CD4-positive, alpha-beta T cell (primary cell): ENCODE results near the gene WWOX. TPM values are rescaled to one million over a fixed set of nuclear protein-coding genes. Genes with fewer than 3 reads are reported as not detected.

ENCODE experiments used
- ATAC-seq: fragments of 200-7000 bp; cut with Tn5 transposase; one replicate; pipeline ENCODE4 v1.10.0; 2022; ENCODE audit warnings: mild to moderate bottlenecking; ENCODE audit not compliant: poor library complexity
- CTCF ChIA-PET: fragments of 350-600 bp; sonication (Branson Sonifier 250); formaldehyde crosslinking; loops from one replicate; lab custom pipeline; 2021; ENCODE audit warnings: antibody characterized with exemption, inconsistent platforms; lab: Charles Lee
- POLR2A ChIA-PET: fragments of 350-600 bp; sonication (Branson Sonifier 250); formaldehyde crosslinking; loops from one replicate; lab custom pipeline; 2021; ENCODE audit warnings: antibody characterized with exemption, inconsistent platforms; lab: Charles Lee
- DNase-seq, 14 experiments: peaks; one replicate each; pipeline ENCODE4 v3.0.0-alpha.2; 2013 to 2020; ENCODE audit warnings: mixed read lengths in 2 of 14
- H3K27ac ChIP-seq, 2 donors: one replicate each; pipeline versions ENCODE4 v1.5.1 to v1.7.0; 2013; ENCODE audit warnings: low read length in 2 of 2, low read depth in 1 of 2, mild to moderate bottlenecking in 1 of 2
- H3K27me3 ChIP-seq, 2 experiments: 1 replicate in 1 of 2; 2 replicates in 1 of 2; pipeline versions ENCODE4 v1.6.1 to v1.7.0; 2013; ENCODE audit warnings: low read length in 2 of 2, control low read depth in 1 of 2, mild to moderate bottlenecking in 1 of 2, moderate library complexity in 1 of 2; ENCODE audit not compliant: insufficient read depth in 2 of 2, control insufficient read depth in 1 of 2
- H3K36me3 ChIP-seq: one replicate; pipeline ENCODE4 v1.6.1; 2013; ENCODE audit warnings: low read length, control low read depth; ENCODE audit not compliant: insufficient read depth
- H3K4me1 ChIP-seq: one replicate; pipeline ENCODE4 v1.6.1; 2013; ENCODE audit warnings: low read length, control low read depth; ENCODE audit not compliant: insufficient read depth
- H3K4me3 ChIP-seq: one replicate; pipeline ENCODE4 v1.5.1; 2013; ENCODE audit warnings: mild to moderate bottlenecking, low read length, moderate library complexity
- H3K9me3 ChIP-seq, 2 experiments: 1 replicate in 1 of 2; 2 replicates in 1 of 2; pipeline versions ENCODE4 v1.6.1 to v1.7.0; 2013; ENCODE audit warnings: low read length in 2 of 2, mild to moderate bottlenecking in 2 of 2, control low read depth in 1 of 2, moderate library complexity in 1 of 2; ENCODE audit not compliant: control insufficient read depth in 1 of 2, insufficient read depth in 1 of 2
- H3K27ac Mint-ChIP-seq: one replicate; pipeline ENCODE4 v1.8.0; 2020; ENCODE audit warnings: mixed read lengths
- H3K27me3 Mint-ChIP-seq: one replicate; pipeline ENCODE4 v1.8.0; 2021; ENCODE audit warnings: mixed read lengths
- H3K36me3 Mint-ChIP-seq: one replicate; pipeline ENCODE4 v1.8.0; 2021; ENCODE audit warnings: low read depth, mixed read lengths
- H3K4me1 Mint-ChIP-seq: one replicate; pipeline ENCODE4 v1.8.0; 2021; ENCODE audit warnings: low read depth, mixed read lengths
- H3K4me3 Mint-ChIP-seq: one replicate; pipeline ENCODE4 v1.8.0; 2020; ENCODE audit warnings: mild to moderate bottlenecking, mixed read lengths
- H3K9me3 Mint-ChIP-seq: one replicate; pipeline ENCODE4 v1.8.0; 2020; ENCODE audit warnings: mixed read lengths
- CTCF ChIP-seq: fragments of 200-600 bp; IDR thresholded peaks from one replicate; pipeline ENCODE4 v1.8.0; 2022; ENCODE audit warnings: antibody characterized with exemption, mild to moderate bottlenecking
- intact Hi-C, 2 experiments: fragments of 100-400 bp; cut with DNase I in 1 of 2; cut with micrococcal nuclease in 1 of 2; formaldehyde crosslinking; loops; one replicate each; pipeline versions ENCODE4 v1.15.1 to v1.9.0; 2023 to 2025; cut with DNase I, micrococcal nuclease
- total RNA-seq, 174 experiments: library from RNA in 2 of 174; stranded (reverse) in 2 of 174; gene quantifications; one replicate each; pipeline ENCODE4 v1.2.3 and lab custom pipeline; 2021 to 2026

The WWOX gene
- total RNA-seq, 2 experiments from 2014 or later, result 19.3 to 21.7 TPM

- ATAC-seq (no peak), DNase-seq (no peak)
- H3K9me3 Mint-ChIP-seq, result no peaks in the 10 kb centered on the region
- Histone ChIP-seq H3K4me3 (no peak overlapping the region), H3K36me3 (no peaks in the 10 kb centered on the region), H3K4me1 (no peaks in the 10 kb centered on the region), H3K9me3 (no peaks in the 10 kb centered on the region), H3K27ac (no peak overlapping the region), H3K27me3 (no peaks in the 10 kb centered on the region)
- no peaks in the 10 kb centered on the region for H3K36me3 Mint-ChIP-seq
- no peak overlapping the region for H3K27ac Mint-ChIP-seq
- intact Hi-C loops, result no loop called here
- POLR2A ChIA-PET, result interaction anchor here (0.5 kb wide), 1 partner anchor 133 kb away, joined by 3 read pairs; no protein-coding TSS in a partner anchor
- CTCF ChIA-PET, result no interaction called here
- TF ChIP-seq CTCF, result no peak
- H3K4me3 Mint-ChIP-seq, result no peak overlapping the region
- no peaks in the 10 kb centered on the region for H3K27me3 Mint-ChIP-seq
- no peaks in the 10 kb centered on the region for H3K4me1 Mint-ChIP-seq
Observed at GRCh38 chr16:78821335-78821734, 721.9 kb downstream of the WWOX start.

GRCh38 chr16:78822509-78822908 lies 723.1 kb downstream of the WWOX start:
- Histone ChIP-seq H3K9me3 (no peaks in the 10 kb centered on the region), H3K27me3 (no peaks in the 10 kb centered on the region), H3K4me3 (no peak overlapping the region), H3K27ac (no peak overlapping the region), H3K36me3 (no peaks in the 10 kb centered on the region), H3K4me1 (no peaks in the 10 kb centered on the region)
- TF ChIP-seq CTCF, result no peak
- Mint-ChIP-seq H3K27ac (no peak overlapping the region), H3K4me3 (no peak overlapping the region), H3K27me3 (no peaks in the 10 kb centered on the region), H3K4me1 (no peaks in the 10 kb centered on the region), H3K9me3 (no peaks in the 10 kb centered on the region), H3K36me3 (no peaks in the 10 kb centered on the region)
- POLR2A ChIA-PET, result no interaction called here
- no peak for DNase-seq
- intact Hi-C loops, result no loop called here
- CTCF ChIA-PET, result no interaction called here
- no peak for ATAC-seq

- H3K9me3 Mint-ChIP-seq, result no peaks in the 10 kb centered on the region
- no peaks in the 10 kb centered on the region for H3K36me3 Mint-ChIP-seq
- DNase-seq (no peak), ATAC-seq (no peak)
- Histone ChIP-seq H3K9me3 (no peaks in the 10 kb centered on the region), H3K4me3 (no peak overlapping the region), H3K27me3 (no peaks in the 10 kb centered on the region), H3K36me3 (no peaks in the 10 kb centered on the region), H3K4me1 (no peaks in the 10 kb centered on the region), H3K27ac (no peak overlapping the region)
- intact Hi-C loops, result no loop called here
- H3K4me3 Mint-ChIP-seq, result no peak overlapping the region
- POLR2A ChIA-PET, result no interaction called here
- no peak for TF ChIP-seq CTCF
- H3K27ac Mint-ChIP-seq, result no peak overlapping the region
- CTCF ChIA-PET, result interaction anchor here (0.6 kb wide), 1 partner anchor 275 kb away, joined by 3 read pairs; no protein-coding TSS in a partner anchor
- H3K27me3 Mint-ChIP-seq, result no peaks in the 10 kb centered on the region
- H3K4me1 Mint-ChIP-seq, result no peaks in the 10 kb centered on the region
Observed at GRCh38 chr16:78823027-78823426, 723.6 kb downstream of the WWOX start.
